ENCODE data around the gene BCAS4.
"Not testable (repeated sequence)": the region's sequence is repeated elsewhere in the genome, so short reads cannot be mapped to it uniquely, and the experiment has no call there.

Gene BCAS4

DNA sequence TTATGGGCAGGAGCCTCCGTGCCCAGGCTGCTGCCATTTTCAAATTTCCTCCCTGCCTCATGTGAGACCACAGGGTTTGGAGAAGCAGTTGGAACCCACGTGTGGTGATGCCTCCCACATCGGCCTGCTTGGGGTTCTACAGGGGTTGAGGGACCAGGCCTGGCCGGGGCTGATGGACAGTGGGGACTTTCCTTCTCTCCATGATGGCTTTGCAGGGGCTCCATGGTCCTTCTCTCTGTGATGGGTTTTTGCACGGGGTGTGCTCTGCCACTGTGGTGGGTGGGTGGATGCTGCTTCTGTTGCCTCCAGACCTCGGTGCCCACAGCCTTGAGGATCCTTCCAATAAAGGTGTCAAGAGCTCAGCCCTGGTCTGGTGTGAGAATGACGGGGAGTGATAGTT lies 82.0 kb downstream of the BCAS4 start:
- DNase-seq (ENCODE audit: low read depth): no peak

- DNase-seq (ENCODE audit: low read depth): no peak
These were observed 82.4 kb downstream of the BCAS4 start for GRCh38 chr20:50877232-50877743.

- no peak for DNase-seq (ENCODE audit: low read depth)
These were observed 85.0 kb downstream of the BCAS4 start for GRCh38 chr20:50879649-50880550.

DNA sequence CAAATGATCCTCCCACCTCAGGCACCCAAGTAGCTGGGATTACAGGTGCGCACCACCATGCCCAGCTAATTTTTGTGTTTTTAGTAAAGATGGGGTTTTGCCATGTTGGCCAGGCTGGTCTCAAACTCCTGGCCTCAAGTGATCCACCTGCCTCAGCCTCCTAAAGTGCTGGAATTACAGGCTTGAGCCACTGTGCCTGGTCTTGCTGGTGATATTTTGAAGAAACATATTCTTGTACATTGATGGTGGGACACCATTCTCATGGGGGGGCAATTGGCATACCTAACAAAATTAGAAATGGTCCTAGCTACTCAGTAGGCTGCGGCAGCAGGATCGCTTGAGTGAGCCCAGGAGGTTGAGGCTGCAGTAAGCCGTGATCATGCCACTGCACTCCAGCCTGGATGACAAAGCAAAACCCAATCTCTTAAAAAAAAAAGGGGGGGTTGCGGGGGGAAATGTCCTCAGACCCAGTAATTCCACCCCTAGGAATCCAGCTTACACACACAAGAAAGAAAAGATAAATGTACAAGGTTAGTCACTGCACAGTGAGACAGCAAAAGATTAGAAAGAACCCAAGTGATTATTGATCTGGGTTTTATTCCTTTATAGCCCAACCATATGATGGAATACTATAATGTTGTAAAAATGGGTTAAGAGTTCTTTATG lies 87.0 kb downstream of the BCAS4 start:
- not testable (repeated sequence) for DNase-seq (ENCODE audit: low read depth)

GRCh38 chr20:50883856-50884255 lies 89.0 kb downstream of the BCAS4 start:
- DNase-seq (ENCODE audit: low read depth): no peak

GRCh38 chr20:50885068-50885467 lies 90.2 kb downstream of the BCAS4 start:
- no peak for DNase-seq (ENCODE audit: low read depth)

DNA sequence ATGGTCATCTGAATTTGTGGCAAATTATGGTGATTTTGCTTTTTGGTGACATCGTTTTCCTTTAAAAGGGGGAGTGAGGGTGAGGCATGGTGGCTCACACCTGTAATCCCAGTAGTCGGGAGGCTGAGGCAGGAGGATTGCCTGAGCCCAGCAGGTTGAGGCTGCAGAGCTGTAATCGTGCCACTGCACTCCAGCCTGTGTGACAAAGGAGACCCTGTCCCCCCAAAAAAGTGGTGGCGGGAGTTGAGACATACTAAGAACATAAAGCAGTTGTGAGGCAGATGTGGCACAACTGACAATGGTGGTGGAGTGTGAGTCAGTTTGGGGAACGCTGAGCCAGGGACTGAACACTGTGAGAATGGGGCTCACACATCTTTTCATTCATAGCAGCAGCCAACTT lies 90.9 kb downstream of the BCAS4 start:
- no peak for DNase-seq (ENCODE audit: low read depth)

DNA sequence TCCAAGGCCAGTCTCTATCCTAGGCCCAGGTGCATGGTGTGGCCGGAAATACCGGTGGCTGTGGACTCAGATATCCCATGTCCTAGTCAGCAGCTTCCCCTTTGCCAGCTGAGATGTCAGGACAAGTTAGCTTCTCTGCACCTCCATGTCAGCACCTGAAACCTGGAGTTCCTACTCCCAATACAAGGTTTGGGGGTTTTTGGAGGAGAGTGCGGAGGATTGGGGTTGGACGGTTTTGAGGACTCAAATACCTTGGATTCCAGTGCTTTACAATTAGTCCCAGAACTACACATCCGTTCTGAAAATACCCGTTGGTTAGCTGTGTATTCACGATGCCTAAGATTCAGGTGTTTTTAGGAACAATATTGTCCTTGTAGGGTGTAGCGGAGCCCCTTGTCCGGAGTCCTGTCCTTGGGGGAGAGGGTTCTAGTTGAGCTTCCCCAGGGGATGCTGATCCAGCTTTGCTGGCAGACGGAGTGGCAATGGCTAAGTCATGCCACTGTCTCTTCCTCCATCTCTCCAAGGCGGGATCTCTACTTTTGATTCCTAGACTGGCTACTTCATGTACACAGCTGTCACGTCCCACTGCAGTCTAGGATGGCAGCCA lies 91.4 kb downstream of the BCAS4 start:
- DNase-seq (ENCODE audit: low read depth): no peak

DNA sequence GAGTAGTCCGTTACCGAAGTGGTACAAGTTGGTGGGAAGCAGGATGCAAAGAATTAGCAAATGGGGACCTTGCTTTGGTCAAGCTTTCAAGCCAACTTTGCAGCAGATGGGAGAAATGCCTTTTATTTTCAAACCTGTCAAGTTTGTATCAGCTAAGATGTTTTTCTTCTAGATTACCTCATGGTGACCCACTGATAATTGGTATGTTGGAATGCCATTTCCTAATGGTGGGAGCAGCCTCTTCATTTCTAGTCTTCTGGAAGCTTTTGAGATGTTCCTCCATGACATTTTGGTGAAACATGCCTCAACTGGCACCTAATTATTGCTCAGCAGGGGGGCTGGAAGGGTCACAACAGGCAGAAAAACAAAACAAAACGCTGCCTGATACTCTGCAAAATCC lies 92.7 kb downstream of the BCAS4 start:
- no peak for DNase-seq (ENCODE audit: low read depth)

DNA sequence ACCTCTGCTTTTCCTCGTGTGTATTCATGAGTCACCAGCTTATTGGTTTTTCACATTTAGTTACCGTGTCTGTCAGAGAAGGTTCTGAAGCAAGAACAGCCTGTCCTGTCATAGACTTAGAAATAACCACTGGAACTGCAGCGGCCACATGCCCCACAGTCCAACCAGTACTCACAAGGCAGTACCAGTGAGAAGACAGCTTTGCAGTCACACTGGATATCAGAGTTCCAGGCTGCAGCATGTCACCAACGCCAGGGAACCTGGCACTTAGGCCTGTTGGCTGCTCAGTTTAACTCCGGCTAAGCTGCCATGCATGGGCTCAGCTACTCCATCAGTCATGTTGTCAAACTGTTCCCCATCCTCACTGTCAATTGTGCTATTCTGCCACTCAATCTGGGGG lies 96.3 kb downstream of the BCAS4 start:
- no peak for DNase-seq (ENCODE audit: low read depth)

GRCh38 chr20:50892394-50892793 lies 97.5 kb downstream of the BCAS4 start:
- DNase-seq (ENCODE audit: low read depth): no peak

DNA sequence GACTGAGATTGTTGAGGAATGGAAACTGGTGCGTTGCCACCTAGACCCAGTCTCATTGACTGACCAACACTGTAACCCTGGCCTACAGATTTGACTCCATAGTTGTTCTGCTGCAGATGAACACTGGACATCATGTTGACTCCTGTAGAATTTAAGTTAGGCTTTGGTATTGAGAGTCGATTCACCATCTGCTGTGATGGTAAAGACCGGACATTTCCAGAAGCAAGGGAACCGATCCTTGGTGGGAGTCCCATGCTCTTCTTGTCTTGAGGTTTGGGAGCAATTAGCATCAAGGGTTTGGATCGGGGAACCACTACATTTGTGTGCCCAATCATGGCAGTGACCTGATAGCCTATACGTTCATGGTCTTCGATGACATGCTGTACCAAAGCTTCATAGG lies 98.8 kb downstream of the BCAS4 start:
- no peak for DNase-seq (ENCODE audit: low read depth)

DNA sequence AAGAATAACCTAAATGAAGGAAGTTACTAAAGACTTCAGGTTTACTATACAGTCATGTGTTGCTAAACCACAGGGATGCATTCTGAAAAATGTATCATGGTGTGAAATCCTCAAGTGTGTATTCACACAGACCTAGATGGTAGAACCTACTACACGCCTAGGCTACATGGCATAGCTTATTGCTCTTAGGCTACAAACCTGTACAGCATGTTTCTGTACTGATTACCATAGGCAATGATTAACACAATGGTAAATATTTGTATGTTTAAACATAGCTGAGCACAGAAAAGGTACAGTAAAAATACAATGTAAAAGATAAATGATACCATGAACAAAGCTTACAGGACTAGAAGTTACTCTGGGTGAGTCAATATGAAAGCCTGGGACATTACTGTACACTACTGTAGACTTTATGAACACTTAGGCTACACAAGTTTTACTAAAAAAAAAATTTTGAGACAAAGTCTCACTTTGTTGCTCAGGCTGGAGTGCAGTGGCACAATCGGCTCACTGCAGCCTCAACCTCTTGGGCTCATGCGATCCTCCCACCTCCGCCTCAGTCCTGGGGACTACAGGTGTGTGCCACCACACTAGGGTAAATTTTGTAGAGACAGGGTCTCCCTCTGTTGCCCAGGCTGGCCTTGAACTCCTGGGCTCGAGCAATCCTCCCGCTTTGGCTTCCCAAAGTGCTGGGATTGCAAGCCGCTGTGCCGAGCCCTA lies 100.4 kb downstream of the BCAS4 start:
- no peak for DNase-seq (ENCODE audit: low read depth)

DNA sequence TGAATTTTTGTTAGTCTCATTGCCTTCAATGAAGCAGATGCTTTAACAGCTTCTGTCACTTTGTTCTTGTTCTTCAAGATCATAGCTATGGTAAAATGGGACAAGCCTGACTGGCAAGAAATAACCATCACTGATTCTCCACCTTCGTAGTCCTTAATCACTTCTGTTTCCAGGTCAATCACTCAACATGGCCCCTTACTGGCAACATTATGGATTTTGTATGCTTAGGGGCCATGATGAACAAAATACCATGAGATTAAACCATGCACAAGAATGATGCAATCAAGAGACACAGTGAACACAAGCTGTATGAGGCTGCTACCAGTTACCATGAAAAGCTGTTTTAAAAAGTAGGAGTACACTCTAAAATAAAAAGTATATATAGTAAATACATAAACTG lies 103.6 kb downstream of the BCAS4 start:
- DNase-seq (ENCODE audit: low read depth): no peak

GRCh38 chr20:50900261-50900660 lies 105.4 kb downstream of the BCAS4 start:
- no peak for DNase-seq (ENCODE audit: low read depth)

DNA sequence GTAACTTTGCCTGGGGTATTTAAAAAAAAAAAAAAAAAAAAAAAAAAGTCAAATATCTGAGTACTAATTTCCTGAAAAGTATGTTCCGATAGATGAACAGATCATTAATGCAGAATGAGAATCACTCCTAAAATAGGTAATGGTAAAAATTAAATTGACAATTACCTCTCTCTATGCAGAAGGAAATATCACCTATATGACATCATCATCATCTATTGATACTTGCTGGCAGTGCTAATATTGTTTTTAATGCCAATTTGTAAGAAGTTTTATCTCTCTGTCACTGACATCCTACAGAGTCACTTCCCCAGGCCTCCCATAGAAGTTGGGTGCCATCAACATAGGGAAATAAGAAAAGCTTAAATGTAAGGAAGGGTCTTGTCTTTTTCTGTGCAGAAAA lies 106.4 kb downstream of the BCAS4 start:
- no peak for DNase-seq (ENCODE audit: low read depth)

GRCh38 chr20:50903353-50904051 lies 108.6 kb downstream of the BCAS4 start:
- DNase-seq (ENCODE audit: low read depth): no peak

GRCh38 chr20:50904067-50904570 lies 109.3 kb downstream of the BCAS4 start:
- DNase-seq (ENCODE audit: low read depth): no peak

DNA sequence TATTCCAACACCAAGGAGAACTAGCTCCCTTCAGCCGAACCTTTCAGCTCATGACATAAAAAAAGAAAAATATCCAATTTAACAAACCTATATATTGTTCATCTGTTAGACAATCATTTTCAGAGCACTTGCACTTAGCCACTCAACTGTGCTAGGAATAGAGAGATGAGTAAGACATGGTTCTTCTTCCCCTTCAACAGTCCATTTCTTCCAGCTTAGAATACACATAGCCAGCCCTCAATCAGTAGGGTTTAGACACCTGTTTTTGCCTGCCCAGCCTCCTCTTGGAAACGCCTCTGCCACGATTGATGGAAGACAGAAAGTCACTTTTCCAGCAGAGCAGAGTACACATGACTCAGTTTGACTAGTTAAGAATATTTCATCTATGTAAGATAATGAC lies 114.6 kb downstream of the BCAS4 start:
- DNase-seq (ENCODE audit: low read depth): no peak

DNA sequence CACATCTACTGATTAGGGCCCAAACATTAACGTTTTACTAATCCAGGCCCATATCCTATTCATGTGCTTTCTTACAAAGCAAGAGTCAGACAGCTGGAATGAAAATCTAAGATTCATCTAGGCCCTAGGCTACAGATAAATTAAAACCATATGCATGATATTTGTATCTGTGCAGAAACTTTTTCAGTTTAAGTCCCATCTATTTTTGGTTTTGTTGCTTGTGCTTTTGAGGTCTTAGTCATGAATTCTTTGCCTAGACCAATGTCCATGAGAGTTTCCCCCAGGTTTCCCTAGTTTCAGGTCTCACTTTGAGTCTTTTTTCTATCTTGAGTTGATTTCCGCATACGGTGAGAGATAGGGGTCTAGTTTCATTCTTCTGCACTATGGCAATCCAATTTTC lies 116.2 kb downstream of the BCAS4 start:
- DNase-seq (ENCODE audit: low read depth): no peak

DNA sequence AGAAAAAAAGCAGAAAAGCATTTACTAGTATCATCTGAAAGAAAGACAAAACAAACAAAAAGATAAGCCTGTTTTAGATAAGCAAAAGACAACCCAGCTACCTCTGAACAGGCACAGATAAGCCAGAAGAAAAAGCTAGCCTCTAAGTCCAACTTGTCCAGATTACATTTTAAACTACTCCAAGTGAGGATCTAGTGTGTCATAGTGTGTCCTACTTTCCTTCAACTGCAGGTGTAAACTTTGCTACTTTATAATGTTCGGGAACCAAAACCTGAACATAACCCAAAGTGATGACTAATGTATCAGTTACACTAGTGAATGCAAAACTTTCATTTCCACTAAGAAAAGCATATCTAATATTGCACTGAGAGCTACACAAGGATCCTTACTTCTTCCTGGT lies 116.9 kb downstream of the BCAS4 start:
- DNase-seq (ENCODE audit: low read depth): no peak

Measured in stimulated activated CD8-positive, alpha-beta memory T cell treated with anti-CD3 and anti-CD28 coated beads, Interleukin-12 subunit alpha, Interleukin-12 subunit beta, amount 100 ng/mL, for 4 hours (primary cell).